Measurements from ENCODE around the gene RTN3.
"Not testable (repeated sequence)": the region's sequence is repeated elsewhere in the genome, so short reads cannot be mapped to it uniquely, and the experiment has no call there.

Gene RTN3

DNA sequence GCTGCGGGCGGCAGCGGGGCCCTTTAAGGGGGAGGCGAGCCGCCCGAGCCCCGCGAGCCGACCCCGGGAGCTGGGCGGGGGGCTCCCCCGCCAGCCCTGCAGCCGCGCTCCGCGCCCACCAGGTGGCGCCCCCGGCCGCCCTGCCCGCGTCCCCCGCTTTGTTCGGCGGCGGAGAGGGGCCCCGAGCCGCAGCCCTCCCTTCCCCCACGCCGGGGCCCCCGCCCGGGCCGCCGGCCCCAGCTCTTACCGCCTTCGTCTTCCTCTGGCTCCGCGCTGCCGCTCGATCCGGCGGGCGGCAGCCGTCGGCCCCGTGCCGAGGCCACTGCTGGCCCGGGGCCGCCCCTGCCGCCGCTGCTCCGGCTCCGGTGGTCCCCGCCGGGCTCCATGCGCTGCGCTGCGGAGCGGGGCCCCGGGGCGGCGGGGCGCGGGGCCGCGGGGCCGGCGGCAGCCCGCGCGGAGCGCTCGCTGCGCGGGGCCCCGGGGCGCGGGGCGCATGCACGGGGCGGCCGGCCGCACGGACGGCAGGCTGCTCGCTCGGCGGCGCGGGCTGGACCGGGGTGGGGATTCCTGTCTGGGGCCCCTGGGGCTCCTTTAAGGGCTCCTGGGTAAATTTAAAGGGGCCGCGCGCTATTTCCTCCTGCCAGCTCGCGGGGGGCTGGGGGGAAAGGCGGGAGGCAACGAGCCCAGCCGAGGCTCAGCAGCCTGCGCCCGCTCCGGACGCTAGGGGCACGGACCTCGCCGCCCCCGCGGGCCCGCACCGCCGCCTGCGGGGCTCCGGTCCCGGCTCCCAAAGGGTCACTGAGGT lies 87.1 kb downstream of the RTN3 start, which contains the start of gene ZFTA:
ZFTA (minus strand) TSS at position 539 of the 805 bp plus-strand sequence; CDS start at position 386, 153 bp downstream.
- peak; percentile 22 to 55 (median 24) for DNase-seq (ENCODE audit: low read depth in 3 of 3)

DNA sequence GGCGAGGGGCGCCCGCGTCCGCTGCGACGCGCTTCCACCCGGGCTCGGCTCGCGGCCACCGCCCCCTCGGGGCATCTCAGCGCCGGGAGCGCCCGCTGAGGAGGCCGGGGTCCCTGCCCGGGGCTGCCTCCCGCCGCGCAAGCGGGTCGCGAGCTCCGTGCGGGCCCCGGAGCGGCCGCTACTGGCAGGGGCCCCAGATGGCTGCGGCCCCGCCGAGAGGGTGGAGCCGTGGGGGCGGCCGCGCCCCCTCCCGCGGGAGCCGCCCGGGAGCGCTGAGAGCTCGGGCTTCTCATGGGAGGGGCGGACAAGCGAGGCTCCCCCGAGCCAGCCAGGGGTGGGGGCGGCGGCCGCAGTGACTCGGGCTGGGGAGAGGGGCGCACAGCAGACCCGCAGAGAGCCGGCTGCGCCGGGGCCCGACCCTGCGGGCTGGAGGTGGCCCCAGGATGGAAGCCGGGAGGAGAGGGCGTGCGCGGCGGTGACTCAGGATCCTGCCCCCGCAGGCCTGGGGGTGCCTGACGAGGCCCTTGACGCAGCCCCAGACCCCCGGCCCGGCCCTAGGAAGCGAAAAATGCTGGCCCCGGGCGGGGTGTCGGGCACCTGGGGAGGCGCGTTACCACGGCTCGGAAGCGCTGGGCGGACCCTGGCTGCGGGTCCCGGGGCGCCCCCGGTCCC lies 87.9 kb downstream of the RTN3 start:
- DNase-seq (ENCODE audit: low read depth in 3 of 3), result peak in 1 of 3 experiments; percentile 32

DNA sequence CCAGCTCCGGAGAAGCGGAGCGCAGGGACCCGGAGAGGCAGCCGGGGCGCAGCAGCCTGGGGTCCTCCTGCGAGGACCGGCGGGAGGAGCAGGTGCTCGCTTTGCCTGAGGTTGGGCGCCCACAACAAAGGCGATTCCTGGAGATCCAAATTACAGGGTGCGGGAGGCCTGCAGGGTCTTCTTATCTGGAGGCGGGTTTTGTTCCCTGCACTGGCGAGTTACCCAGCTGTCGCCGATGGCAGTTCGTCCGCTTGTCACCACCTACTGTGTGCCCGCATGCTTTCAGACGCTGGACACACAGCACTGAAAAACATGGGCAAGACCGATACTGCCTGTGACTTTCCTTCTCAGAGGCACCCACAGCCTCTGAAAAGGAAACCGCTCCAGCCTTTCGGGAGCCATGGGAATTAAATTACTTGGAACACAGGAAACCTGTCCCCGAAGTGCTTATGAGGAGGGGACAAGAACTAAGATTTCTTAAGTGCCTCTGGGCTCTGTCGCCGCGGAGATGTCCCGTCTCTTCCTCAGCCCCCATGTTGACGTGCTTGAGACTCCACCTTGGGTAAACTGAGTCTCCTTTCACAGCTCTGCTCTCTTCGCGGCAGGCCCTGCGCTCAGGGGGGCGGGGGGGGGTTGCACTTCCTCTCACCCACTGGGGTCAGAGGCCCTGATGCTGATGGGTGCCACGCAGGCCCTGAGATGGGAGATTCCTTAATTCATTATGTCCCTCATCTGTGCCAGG lies 88.6 kb downstream of the RTN3 start:
- DNase-seq (ENCODE audit: low read depth in 3 of 3), result no peak

DNA sequence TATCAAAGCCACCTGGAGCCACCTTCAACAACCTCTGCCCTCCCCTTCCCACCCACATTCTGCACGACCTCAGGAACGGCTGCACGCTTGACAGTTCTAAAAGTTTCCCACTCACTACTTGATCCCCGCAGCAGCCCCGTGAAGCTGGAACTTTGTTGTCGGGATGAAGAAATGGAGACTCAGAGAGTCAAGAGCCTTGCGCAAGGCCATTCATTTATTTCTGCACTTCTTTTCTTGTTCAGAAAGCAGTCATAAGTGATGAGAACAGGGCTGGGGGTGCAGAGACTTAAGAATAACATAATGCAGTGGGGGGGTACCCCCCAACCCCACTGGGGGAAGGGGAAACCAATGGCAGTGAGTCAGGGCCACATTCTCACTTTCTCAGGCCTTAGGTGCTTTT lies 89.5 kb downstream of the RTN3 start:
- no peak for DNase-seq (ENCODE audit: low read depth in 3 of 3)

DNA sequence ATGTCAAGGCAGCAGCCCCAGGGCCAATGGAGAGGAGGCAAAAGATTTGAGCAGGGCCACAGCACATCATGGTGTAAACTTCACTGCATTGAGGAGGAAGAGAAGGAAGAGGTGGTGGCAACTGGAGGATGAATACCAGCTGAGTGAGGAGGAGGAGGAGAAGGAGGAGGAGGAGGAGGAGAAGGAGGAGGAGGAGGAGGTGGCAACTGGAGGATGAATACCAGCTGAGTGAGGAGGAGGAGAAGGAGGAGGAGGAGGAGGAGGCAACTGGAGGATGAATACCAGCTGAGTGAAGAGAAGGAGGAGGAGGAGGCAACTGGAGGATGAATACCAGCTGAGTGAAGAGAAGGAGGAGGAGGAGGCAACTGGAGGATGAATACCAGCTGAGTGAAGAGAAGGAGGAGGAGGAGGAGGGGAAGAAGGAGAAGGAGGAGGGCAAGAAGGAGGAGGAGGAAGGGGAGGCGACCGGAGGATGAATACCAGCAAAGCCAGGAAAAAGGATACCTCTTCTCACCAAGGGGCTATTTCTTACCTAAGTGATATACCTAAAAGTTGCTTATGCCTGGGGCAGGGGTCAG lies 90.5 kb downstream of the RTN3 start:
- not testable (repeated sequence) for DNase-seq (ENCODE audit: low read depth in 3 of 3)

DNA sequence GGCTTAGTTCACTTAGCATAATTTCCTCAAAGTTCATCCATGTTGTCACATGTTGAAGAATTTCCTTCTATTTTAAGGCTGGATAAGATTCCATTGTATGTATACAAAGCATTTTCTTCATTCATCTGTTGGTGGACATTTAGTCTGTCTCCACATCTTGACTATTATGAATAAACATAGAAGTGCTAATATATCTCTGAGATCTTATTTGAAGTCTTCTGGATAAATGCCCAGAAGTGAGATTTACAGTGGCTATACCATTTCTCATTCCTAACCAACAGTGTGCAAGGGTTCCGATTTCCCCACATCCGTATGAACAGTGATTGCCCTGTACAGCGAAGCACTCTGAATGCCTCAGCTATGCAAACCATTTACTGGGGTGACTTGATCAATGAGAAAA lies 93.9 kb downstream of the RTN3 start:
- no peak for DNase-seq (ENCODE audit: low read depth in 3 of 3)

DNA sequence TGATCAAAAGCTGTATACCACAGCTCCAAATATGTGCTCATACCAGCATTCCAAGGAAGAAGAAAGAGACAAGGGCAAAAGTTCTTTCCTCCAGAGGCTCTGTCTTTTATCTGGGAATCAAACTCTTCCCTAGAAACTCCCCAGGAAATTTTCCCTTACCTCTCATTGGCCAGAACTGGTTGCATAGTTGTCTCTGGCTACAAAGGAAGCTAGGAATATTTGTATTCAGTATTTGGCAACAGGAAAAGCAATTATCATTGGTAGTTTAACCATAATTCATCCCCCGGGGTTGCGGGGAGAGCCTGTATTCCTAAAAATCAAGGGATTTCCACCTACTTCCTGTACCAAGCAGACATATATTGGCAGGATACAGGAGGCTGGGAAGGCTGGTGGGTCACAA lies 97.7 kb downstream of the RTN3 start:
- no peak for DNase-seq (ENCODE audit: low read depth in 3 of 3)

DNA sequence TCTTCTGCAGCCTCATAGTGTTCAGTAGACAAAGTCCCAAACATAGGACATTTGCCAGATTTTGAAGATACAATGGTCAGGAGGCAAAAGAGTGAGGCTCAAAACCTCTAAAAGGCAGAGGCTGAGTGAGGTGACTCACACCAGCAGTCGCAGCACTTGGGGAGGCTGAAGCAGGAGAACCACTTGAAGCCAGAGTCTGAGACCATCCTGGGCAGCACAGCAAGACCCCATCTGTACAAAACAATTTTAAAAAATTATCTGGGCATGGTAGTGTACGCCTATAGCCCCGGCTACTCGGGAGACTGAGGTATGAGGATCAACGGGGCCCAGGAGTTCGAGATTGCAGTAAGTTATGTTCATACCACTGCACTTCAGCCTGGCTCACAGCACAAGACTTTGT lies 101.4 kb downstream of the RTN3 start:
- no peak for DNase-seq (ENCODE audit: low read depth in 3 of 3)

DNA sequence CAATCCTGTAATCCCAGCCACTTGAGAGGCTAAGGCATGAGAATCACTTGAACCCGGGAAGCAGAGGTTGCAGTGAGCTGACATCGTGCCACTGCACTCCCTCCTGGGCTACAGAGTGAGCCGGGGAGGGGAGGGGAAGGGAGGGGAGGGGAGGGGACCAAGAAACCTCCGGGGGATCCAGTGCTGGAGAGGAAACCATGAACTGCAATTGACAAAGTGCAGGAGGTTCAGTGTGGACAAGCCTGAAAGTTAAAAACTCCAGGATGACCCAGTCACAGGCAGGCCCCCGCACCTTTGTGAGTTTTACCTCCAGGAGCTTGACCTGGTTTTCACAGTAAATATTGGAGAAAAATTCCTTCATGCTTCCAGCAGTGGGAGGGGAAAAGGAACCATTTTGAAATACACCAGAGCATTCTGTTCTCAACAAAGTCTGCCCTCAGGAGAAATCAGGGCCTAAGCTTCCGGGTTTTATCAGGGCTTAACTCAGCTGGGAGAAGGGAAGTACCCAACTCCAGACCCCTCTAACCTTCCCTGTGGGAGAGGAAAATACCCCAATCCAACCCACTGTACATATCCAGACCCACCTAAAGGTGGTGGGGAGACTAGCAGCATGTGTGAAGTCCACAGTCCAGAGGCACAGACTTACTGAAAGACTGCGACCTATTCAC lies 102.8 kb downstream of the RTN3 start:
- DNase-seq (ENCODE audit: low read depth in 3 of 3), result no peak

DNA sequence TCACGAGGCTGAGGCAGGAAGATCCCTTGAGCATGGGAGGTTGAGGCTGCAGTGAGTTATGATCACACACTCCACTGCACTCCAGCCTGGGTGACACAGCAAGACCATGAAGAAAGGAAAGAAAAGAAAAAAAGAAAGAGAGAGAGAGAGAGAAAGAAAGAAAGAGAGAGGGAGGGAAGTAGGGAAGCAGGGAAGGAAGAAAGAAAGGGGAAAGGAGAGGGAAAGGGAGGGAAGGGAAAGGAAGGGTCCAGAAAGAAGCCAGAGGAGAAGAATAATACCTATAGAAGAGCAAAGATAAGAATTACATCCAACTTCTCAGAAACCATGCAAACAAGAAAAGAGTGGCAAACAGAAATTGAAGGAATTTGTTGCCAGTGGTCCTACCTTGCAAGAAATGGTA lies 104.5 kb downstream of the RTN3 start:
- no peak for DNase-seq (ENCODE audit: low read depth in 3 of 3)

DNA sequence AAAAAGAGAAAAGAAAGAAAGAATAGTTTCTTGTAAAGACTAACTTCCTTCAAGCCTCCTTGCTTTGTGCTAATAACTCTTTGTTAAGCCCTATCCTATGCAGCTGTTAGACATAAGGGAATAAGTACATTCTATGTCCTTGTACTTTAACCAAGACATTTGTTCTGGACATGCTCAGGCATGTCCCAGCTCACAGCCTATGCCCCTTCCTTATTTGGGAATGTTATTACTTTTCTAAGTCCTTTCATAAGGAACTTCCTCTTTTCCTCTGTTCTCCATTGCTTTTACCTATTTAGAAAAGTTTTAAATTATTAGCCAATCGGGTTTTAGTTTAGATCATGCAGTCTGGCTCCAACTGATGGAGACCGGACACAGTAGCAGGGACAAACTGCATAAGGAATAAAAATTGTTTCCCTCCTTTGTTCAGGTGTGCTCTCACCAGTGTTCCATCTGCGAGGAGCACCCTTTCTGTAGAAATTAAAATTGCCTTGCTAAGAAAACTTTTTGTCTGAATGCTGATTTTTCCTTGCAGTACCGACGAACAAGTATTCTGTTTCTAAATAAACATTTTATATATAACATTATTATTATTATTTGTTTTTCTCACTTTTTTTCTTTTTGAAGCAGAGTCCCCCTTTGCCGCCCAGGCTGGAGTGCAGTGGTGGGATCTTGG lies 110.3 kb downstream of the RTN3 start:
- no peak for DNase-seq (ENCODE audit: low read depth in 3 of 3)

DNA sequence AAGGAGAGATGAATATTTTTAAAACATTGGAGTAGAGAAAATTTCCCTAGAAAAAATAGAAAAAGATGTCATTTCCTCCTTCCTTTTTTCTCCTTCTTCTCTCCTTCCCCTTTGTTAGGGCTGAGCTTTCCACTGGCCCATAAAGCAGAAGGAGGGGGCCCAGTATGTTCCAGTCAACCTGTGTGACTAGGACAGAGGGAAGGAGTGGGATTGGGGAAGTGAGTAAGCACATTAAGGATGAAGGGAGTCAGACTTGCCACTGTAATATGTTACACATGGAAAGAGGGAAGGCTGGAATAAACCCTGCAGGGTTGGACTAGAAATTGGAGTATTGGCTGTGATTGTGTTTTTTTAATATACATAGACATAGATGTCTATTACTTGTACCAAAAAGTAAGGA lies 111.9 kb downstream of the RTN3 start:
- no peak for DNase-seq (ENCODE audit: low read depth in 3 of 3)

DNA sequence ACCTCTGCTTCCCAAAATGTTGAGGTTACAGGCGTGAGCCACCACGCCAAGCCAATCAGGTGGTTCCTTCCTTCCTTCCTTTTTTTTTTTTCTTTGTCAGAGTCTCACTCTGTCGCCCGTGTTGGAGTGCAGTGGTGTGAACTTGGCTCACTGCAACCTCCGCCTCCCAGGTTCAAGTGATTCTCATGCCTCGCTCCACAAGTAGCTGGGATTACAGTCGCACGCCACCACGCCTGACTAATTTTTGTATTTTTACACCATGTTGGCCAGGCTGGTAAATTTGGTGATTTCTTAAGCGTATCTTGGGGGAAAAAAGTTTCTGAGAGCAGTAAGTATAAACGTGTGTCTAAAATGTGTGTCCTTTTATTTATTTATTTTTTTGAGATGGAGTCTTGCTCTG lies 113.8 kb downstream of the RTN3 start:
- DNase-seq (ENCODE audit: low read depth in 3 of 3), result no peak

DNA sequence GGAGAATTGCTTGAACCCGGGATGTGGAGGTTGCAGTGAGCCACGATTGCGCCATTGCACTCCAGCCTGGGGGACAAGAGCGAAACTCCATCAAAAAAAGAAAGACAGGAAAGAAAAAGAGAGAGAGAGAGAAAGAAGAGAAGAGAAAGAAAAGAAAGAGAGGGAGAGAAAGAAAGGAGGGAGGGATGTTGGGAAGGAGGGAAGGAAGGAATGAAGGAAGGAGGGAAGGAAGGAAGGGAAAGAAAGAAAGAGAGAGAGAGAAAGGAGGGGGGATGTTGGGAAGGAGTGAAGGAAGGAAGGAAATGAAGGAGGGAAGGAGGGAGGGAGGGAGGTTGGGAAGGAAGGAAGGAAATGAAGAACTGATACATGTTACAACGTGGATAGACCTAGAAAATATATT lies 119.6 kb downstream of the RTN3 start:
- no peak for DNase-seq (ENCODE audit: low read depth in 3 of 3)

DNA sequence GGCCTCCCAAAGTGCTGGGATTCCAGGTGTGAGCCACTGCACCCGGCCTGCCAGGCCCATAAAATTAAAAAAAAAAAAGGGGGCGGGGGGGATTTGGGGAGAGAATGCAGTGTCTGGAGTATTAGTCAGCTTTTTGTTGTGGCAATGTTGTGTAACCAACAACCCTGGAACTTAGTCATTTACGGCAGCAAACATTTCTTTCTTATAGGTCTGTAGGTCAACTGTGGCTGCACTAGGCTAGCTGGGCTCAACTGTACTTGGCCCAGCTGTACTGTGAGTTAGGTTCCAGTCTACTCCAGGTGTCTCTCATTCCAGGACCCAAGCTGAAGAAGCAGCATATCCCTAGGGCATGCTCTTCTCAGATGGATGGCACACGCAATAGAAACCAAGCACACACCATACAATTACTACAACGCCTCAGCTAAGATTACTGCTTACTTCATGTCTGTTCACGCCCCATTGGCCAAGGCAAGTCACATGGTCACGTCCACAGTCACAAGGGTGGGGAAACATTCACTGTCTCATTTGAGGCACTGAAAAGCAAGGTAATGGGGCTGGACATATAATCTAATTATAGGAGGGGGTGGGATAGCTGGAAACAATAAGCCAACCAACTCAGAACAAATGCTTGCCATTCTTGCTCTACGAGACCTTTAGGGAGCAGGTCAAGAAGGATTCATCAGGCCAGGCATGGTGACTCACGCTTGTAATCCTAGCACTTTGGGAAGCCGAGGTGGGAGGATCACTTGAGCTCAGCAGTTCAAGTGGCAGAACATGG lies 121.5 kb downstream of the RTN3 start:
- DNase-seq (ENCODE audit: low read depth in 3 of 3), result no peak

DNA sequence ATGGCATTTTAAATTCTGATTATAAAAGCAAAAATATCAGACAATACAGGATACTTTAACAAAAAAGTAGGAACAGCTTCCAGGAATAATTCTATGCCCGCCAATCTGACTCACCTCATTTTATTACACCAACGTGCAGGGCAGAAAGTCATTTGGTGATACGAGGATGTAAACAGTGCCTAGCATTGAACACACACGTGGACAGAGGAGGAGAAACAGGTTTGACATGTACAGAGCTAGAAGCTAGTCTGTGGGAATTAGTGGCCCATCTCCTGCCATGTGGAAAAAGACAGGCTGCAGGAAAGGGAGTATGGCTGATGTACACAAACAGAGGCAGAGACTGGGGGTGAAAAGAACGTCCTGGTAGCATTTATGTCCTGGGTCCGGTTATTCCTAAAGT lies 123.0 kb downstream of the RTN3 start:
- no peak for DNase-seq (ENCODE audit: low read depth in 3 of 3)

DNA sequence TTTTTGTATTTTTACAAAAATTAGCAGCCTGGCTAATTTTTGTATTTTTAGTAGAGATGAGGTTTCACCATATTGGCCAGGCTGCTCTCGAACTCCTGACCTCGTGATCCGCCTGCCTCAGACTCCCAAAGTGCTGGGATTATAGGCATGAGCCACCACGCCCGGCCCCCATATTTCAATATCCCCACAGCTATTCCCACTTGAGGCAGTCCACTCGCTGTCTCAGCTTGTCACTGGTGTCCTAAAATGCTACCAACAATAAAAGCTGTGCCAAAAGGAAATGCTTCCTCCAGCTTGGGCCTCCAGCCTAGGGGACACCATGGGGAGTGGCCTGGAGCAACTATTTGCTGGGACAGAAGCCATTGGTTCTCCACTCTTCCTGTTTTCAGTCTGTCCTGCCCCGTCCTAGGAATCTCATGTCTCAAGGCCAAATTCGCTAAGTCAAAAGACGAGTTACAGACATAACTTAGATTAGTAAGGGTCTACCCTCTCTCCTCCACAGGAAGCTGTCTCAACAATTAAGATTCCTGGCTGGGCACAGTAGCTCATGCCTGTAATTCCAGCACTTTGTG lies 124.6 kb downstream of the RTN3 start:
- DNase-seq (ENCODE audit: low read depth in 3 of 3), result no peak
